Stimulated activated CD4-positive, alpha-beta T cell treated with anti-CD3 and anti-CD28 coated beads, TNF-alpha, amount 100 ng/mL, for 4 hours (primary cell): ENCODE measurements around the gene NINJ1.
A peak's percentile ranks its signal among the peaks of the same experiment; 100 is the strongest.

Experiments
- DNase-seq, 3 experiments: peaks; one replicate each; pipeline ENCODE4 v3.0.0-alpha.2; 2020; ENCODE audit warnings: low read depth in 3 of 3

Gene NINJ1

GRCh38 chr9:93100276-93100636, 33.8 kb downstream of the NINJ1 start:
- no peak for DNase-seq

- no peak for DNase-seq
These were observed 34.3 kb downstream of the NINJ1 start for GRCh38 chr9:93099551-93100275.

GRCh38 chr9:93098236-93098946, 35.7 kb downstream of the NINJ1 start:
- peak in 2 of 3 experiments; percentile 35 to 40 for DNase-seq

- DNase-seq, result no peak
These were observed 36.4 kb downstream of the NINJ1 start for GRCh38 chr9:93097511-93098201.

- DNase-seq, result no peak
These were observed 37.2 kb downstream of the NINJ1 start for GRCh38 chr9:93096811-93097382.

- peak in 1 of 3 experiments; percentile 34 for DNase-seq
These were observed 37.8 kb downstream of the NINJ1 start, which contains the start of gene CARD19 for GRCh38 chr9:93096131-93096802. Gene CARD19, plus strand, starts transcription at chr9:93096217. Its CDS starts 129 bp downstream, at chr9:93096346.

- DNase-seq, result peak; percentile 100
These were observed 38.6 kb downstream of the NINJ1 start for GRCh38 chr9:93095205-93096130.

GRCh38 chr9:93094658-93095204, 39.3 kb downstream of the NINJ1 start:
- no peak for DNase-seq

- no peak for DNase-seq
These were observed 40.0 kb downstream of the NINJ1 start for GRCh38 chr9:93093877-93094657.

- no peak for DNase-seq
These were observed 40.7 kb downstream of the NINJ1 start for GRCh38 chr9:93093127-93093876.

- no peak for DNase-seq
These were observed 41.6 kb downstream of the NINJ1 start for GRCh38 chr9:93092251-93092991.

- DNase-seq, result peak in 1 of 3 experiments; percentile 35
These were observed 42.5 kb downstream of the NINJ1 start for GRCh38 chr9:93091453-93092081.

GRCh38 chr9:93091056-93091452, 43.0 kb downstream of the NINJ1 start:
- DNase-seq, result no peak

- no peak for DNase-seq
These were observed 43.9 kb downstream of the NINJ1 start for GRCh38 chr9:93090091-93090655.

GRCh38 chr9:93089481-93089991, 44.5 kb downstream of the NINJ1 start:
- no peak for DNase-seq

- DNase-seq, result no peak
These were observed 45.0 kb downstream of the NINJ1 start for GRCh38 chr9:93089024-93089423.

GRCh38 chr9:93088656-93089015, 45.4 kb downstream of the NINJ1 start:
- DNase-seq, result no peak
